Erythroblast (primary cell): ENCODE measurements around the gene VPS39.

Experiments
- DNase-seq, 2 experiments: peaks; one replicate each; lab custom pipeline; 2025; lab: John Stamatoyannopoulos, UW
- GATA1 ChIP-seq: IDR thresholded peaks from 2 replicates; pipeline ENCODE4 v1.6.1; 2011; ENCODE audit warnings: low read depth, mild to moderate bottlenecking, control low read depth, low read length, moderate library complexity
- POLR2A ChIP-seq: IDR thresholded peaks from 2 replicates; pipeline ENCODE4 v1.6.1; 2011; ENCODE audit warnings: mild to moderate bottlenecking, low read length

VPS39 gene

GRCh38 chr15:42141795-42142667, 66.1 kb downstream of the VPS39 start:
- DNase-seq = no peak
- TF ChIP-seq GATA1 (no peak), POLR2A (no peak)

- no peak for DNase-seq
- TF ChIP-seq GATA1 (no peak), POLR2A (no peak)
These were observed 66.9 kb downstream of the VPS39 start for GRCh38 chr15:42141246-42141645.

- DNase-seq = peak in 1 of 2 experiments; percentile 15
- no peak for TF ChIP-seq GATA1
- no peak for TF ChIP-seq POLR2A
These were observed 67.6 kb downstream of the VPS39 start for GRCh38 chr15:42140383-42141070.

- peak; percentile 12 to 48 for DNase-seq
- TF ChIP-seq POLR2A (no peak), GATA1 (no peak)
These were observed 68.5 kb downstream of the VPS39 start for GRCh38 chr15:42139596-42139995.

GRCh38 chr15:42138968-42139386, 69.1 kb downstream of the VPS39 start:
- no peak for TF ChIP-seq POLR2A
- TF ChIP-seq GATA1 = no peak
- no peak for DNase-seq

- TF ChIP-seq GATA1 (no peak), POLR2A (no peak)
- no peak for DNase-seq
These were observed 69.7 kb downstream of the VPS39 start for GRCh38 chr15:42138411-42138810.

- DNase-seq = peak; percentile 37 to 61
- TF ChIP-seq POLR2A (no peak), GATA1 (no peak)
These were observed 70.4 kb downstream of the VPS39 start for GRCh38 chr15:42137461-42138261.

GRCh38 chr15:42136513-42136912, 71.6 kb downstream of the VPS39 start:
- no peak for DNase-seq
- TF ChIP-seq POLR2A (no peak), GATA1 (no peak)

- no peak for TF ChIP-seq POLR2A
- TF ChIP-seq GATA1 = no peak
- no peak for DNase-seq
These were observed 72.8 kb downstream of the VPS39 start for GRCh38 chr15:42135351-42135750.

- DNase-seq = no peak
- no peak for TF ChIP-seq GATA1
- TF ChIP-seq POLR2A = no peak
These were observed 73.4 kb downstream of the VPS39 start for GRCh38 chr15:42134617-42135245.

- peak; percentile 55 to 69 for DNase-seq
- TF ChIP-seq POLR2A (no peak), GATA1 (no peak)
These were observed 74.1 kb downstream of the VPS39 start for GRCh38 chr15:42133886-42134502.

GRCh38 chr15:42133356-42133755, 74.7 kb downstream of the VPS39 start:
- no peak for DNase-seq
- TF ChIP-seq GATA1 (no peak), POLR2A (no peak)
